GM19099 (cell line): Measurements from ENCODE around the gene RPL18A.

Experiments
- POLR2A ChIP-seq: IDR thresholded peaks from 3 replicates; pipeline ENCODE4 v1.6.1; 2011; ENCODE audit warnings: low read depth; ENCODE audit not compliant: insufficient read length; ENCODE audit errors: extremely low read depth

Gene RPL18A

DNA sequence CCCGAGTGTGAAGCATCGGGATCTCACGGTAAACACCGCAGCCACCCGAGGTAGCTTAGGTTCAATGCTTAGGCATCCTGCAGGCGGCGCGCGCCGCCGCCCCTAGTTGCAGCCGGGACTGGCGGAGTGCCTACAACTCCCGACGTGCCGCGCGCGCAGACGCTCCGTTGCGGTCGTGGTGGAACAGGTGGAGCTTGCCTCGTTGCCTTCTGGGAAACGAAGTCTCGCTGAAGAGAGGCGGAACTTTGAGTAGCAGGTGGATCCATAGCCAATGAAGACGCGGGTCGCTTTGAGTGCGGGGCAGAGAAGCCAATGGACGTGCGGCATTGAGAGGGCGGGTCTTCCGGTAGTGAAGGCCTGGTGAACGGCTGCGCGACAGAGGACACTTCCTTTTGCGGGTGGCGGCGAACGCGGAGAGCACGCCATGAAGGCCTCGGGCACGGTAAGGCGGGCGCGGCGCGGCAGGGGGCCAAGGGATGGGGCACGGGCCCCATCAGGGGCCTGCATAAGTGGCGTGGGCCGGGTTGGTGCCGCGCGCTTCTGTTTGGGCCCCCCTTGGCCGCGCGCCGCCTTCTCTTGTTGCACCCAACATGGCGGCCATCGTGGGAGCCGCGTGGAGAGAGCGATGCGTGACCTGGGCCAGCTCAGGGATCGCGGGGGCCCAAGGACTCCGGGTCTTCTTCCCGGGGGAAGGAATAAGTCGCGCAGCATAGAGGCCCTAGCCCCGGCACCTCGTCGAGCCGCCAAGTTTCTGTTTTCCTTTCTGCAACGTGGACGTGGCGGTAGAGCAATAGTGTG is at the start of gene RPL18A:
Gene RPL18A, plus strand, starts transcription at position 378 of the 798 bp plus-strand sequence. Its CDS starts 47 bp downstream, at position 425.
- TF ChIP-seq POLR2A: peak; percentile 98

DNA sequence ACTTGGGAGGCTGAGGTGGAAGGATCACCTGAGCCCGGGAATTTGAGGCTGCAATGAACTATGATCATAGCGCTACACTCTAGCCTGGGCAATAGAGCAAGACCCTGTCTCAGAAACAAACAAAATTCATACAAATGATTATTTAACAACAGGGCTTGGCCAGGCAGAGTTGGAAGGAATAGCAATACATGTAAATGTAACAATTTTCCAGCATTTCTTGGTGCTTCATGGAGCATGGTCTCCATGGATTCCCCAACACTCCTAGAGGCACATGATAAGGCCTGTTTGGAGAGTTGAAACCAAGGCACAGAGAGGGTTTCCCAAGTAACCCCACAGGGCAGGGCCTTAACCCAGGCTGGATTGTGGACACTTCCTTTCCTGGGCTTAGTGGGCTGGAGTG is 48.6 kb upstream of the RPL18A start:
- no peak for TF ChIP-seq POLR2A

DNA sequence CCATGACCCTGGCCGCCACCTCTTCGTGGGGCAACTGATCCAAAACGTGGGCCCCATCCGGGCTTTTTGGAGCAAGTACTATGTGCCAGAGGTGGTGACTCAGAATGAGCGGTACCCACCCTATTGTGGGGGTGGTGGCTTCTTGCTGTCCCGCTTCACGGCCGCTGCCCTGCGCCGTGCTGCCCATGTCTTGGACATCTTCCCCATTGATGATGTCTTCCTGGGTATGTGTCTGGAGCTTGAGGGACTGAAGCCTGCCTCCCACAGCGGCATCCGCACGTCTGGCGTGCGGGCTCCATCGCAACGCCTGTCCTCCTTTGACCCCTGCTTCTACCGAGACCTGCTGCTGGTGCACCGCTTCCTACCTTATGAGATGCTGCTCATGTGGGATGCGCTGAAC is 48.0 kb upstream of the RPL18A start:
- TF ChIP-seq POLR2A: no peak

DNA sequence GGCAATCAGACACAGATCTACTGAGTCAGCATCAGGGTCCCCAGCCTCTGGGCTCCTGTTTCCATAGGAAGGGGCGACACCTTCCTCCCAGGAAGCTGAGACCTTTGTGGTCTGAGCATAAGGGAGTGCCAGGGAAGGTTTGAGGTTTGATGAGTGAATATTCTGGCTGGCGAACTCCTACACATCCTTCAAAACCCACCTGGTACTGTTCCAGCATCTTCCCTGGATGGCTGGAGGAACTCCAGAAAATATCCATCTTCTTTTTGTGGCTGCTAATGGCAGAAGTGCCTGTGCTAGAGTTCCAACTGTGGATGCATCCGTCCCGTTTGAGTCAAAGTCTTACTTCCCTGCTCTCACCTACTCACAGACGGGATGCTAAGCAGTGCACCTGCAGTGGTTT is 47.6 kb upstream of the RPL18A start:
- no peak for TF ChIP-seq POLR2A

DNA sequence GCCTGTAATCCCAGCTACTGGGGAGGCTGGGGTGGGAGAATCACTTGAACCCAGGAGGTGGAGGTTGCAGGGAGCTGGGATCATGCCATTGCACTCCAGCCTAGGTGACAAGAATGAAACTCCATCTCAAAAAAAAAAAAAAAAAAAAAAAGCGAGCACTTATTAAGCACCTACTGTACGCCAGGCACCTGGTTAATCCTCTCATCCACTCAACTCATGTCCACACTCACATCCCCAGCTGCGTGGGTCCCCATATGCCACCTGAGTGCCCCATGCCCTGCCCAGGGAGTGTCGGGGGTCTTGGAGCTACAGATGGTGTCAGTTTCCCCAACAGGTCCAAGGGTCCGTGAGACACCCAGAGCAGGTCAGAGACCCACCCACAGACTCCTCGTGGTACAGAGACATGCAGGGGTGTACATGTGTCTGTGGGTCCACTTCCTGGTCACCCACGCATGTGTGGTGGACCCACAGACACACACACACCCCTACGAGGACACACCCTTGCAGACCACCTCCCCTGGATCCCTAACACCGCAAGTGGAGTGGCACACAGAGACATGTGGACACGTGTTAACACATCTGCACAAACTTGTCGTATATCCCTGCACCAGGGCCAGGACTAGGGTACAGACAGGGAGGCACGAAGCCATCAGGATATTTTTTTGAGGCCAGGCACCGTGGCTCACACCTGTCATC is 41.9 kb upstream of the RPL18A start:
- no peak for TF ChIP-seq POLR2A

DNA sequence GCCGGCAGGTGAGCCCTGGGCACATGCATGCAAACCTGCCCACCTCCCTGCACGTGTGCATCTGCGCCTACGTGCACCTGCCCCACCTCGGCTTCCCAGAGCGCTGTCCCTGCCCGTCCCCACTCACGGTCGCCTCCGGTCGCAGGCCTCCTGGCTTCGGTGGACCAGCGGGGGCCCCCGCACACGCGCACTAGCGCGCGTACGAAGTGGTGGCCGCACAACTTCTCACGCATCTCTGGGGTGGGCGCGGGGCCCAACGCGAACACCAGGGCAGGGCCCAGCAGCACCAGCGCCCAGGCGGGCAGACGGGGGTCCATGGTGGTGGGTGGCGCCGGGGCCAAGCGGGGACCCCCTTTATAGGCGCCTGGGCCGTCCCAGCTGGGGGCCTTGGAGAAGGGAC is 38.5 kb upstream of the RPL18A start, which contains the start of gene INSL3:
Gene INSL3, minus strand, starts transcription at position 330 of the 400 bp plus-strand sequence. Its CDS starts 13 bp downstream, at position 317.
- TF ChIP-seq POLR2A: no peak

DNA sequence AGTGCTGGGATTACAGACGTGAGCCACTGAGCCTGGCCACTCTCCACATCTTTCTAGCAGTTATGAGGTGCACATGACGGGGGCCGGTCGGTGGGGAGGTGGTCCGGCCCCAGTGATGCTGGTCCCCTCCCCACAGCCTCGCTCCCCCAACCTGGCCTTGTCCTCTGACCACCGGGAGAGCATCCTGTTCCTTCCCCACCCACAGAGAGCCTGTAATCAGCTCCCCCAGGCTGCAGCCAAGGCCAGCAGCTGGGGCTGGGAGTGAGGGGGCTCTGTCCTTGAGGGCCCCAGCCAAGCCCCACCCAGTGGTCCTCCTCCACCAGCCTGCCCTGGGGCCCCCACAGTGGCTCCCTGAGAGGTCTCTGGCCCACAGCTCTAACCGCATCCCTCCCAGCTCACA is 35.4 kb upstream of the RPL18A start:
- no peak for TF ChIP-seq POLR2A

DNA sequence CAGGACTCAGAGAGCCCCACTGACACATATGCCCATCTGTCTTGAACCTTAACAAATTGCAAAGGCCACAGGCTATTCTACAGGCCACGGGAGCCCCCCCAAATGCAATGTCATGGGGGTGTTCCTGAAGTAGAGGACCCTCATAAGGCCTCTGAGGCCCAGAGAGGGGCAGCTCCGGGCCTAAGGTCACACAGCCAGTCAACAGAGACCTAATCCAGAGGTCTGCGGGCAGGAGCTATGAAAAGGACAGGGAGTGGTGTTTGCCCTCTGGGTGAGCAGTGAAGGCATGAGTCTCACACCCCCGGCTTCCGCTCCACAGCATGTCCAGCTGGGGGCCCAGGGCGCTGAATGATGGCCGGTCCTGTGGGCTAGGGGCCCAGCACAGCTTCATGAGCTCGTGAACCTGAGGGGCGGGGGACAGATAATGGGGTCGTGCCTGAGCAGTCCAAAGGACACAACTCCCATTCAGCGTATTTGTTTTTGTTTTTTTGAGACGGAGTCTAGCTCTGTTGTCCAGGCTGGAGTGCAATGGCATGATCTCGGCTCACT is 33.1 kb upstream of the RPL18A start:
- TF ChIP-seq POLR2A: no peak

DNA sequence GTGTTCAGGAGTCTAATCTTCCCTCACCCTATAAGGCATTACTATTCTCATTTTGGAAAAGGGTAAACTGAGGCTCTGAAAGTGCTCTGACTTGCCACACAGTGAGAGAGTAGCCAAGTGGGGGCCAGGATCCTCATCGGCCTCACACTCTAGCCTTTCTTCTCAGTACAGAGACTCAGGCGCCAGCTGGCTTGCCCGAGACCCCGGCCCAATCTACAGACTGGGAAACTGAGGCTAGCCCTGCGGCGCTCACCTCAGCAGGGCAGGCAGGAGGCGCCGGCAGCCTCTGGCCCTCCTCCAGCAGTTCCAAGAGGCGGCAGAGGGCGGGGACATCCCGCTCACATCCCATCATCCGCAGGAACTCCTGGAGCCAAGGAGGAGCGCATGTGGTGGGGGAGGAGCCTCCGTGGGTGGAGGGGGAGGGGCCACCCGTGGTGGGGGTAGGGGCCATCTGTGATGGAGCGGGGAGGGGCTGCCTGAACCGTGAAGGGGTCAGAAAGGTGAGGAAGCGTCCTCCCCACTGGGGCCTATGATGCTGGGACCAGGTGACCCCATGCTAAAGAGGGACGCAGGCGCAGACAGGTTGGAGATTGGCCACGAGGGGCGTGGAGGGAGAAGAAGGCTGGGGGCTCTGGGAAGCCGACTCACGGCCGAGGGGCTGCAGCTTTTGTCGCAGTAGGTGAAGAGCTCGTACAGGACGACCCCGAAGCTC is 29.7 kb upstream of the RPL18A start:
- TF ChIP-seq POLR2A: no peak

DNA sequence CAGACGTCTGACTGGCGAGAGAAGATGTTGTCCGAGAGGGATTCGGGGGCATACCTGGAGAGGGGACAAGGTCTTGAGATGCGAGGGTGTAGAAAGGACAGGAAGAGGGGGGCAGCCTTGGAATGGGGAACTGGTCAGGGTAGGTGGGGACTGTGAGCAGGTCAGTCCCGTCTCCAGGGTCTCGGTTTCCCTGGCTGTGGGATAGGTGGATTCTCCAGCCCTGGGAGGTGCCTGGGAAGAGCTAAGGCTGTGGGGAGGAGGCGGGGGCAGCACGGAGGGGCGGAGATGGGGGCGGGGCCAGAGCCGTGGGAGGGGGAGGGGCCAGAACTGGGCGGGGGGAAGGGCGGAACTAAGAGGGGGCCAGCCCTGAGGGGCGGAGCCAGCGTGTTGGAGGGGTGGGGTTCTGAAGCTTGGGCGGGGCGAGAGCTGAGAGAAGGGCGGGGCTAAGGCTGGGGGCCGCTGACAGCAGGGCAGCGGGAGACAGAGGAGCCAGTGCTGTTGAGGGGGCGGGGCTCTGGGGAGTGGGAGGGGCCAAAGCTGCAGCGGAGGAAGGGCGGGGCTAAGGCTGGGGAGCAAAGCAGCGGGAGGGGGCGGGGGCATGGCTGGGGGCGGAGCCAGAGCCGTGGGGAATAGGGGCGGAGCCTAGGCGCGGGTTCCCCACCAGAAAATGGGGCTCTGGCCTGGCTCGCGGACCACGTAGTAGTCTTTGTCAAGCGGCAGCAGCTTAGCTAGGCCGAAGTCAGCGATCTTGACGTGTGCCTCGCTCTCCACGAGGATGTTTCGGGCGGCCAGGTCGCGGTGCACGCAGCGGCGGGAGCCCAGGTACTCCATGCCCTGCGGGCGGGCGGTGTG is 28.9 kb upstream of the RPL18A start:
- no peak for TF ChIP-seq POLR2A

DNA sequence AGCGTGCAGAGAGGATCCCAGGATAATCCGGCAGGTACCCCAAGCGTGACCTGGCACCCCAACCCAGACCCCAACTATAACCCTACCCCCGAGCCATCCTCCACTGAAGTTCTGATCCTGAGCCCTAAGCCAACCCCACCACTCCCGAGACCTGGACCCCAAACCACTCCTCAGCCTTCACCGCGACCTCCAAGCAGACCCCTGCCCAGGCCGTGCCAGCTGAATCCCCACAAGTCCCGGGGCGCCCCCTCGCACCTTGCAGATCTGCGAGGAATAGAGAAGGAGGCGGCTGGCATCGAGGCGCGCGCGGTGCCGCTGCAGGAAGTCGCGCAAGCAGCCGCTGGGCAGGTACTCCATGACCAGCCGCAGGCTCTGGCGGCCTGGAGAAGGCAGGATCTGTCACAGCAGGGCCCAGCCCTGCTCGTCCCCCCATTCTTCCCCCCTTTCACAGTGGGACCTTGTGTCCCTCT is 28.3 kb upstream of the RPL18A start:
- TF ChIP-seq POLR2A: no peak

DNA sequence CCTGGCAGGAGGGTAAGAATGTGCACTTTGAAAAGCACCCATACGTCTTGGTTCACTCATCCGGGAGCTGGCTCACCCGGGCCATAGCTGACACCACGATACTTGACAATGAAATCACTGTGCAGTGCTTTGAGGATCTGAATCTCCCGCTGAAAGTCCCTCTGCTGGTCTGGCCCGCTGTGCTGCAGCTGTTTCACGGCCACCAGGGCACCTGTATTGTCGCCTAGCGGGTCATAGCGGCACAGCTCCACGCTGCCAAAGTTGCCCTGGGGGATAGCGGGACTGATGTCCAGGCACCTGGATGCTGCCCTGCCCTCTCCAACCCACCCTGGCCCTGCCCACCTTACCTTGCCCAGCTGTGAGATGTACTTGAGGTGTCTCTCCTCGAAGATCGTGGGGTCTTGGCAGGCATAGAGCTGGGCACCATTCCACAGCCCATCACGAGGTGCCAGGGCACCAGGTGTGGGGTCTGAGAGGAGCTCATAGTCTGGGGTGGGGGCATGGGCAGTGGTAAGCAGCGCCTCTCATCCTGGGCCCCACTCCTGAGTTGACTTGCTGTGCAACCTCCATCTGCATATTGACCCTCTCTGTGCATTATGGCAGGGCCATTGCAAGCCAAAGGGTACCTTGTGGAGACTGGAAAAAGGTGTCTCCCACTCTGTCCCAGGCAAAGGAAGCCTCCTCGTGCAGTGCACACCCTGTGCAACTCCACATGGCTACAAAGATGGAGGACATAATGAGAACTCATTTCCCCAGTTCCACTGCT is 27.1 kb upstream of the RPL18A start:
- no peak for TF ChIP-seq POLR2A

DNA sequence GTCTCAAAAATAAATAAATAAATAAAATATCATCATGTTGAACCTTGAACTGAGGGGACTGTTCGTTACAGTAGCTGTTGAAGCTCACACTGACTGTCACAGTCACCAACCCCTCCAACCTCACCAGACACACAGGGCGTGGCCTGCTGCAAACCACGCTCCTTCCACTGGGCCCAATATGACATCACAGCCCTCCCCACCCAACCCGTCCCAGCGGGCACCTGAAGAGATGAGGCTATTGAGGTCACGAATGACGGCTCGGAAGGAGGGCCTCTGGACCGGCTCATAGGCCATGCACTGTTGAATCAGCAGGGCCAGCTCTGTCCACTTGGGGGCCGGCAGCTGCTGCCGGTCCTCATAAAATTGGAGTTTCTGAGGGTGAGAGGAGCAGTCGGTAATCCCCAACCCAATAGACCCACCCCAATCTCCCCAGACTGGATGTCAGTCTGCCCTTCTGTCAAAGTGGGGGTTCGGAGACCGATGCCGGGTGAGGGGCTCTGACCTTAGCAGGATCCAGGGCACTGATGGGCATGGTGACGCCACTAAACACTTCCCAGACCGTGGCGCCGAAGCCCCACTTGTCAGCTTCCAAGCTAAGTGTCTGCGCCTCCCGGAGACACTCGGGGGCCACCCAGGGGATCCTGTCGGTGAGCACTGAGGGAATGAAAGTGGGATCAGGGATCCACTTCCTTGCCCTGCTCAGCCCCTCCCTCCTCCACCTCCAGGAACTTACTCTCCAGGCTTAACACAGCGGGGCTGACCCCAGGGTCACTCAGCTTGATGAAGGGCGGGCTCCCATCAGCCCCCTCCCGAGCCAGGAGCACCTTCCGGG is 25.1 kb upstream of the RPL18A start:
- no peak for TF ChIP-seq POLR2A
